GM18861 (cell line): Measurements from ENCODE around the gene CENPE.

Experiments
- ATAC-seq: cut with Tn5 transposase; IDR thresholded peaks from one replicate; pipeline ENCODE4 v1.9.1; 2021; ENCODE audit not compliant: unreplicated experiment

The CENPE gene

DNA sequence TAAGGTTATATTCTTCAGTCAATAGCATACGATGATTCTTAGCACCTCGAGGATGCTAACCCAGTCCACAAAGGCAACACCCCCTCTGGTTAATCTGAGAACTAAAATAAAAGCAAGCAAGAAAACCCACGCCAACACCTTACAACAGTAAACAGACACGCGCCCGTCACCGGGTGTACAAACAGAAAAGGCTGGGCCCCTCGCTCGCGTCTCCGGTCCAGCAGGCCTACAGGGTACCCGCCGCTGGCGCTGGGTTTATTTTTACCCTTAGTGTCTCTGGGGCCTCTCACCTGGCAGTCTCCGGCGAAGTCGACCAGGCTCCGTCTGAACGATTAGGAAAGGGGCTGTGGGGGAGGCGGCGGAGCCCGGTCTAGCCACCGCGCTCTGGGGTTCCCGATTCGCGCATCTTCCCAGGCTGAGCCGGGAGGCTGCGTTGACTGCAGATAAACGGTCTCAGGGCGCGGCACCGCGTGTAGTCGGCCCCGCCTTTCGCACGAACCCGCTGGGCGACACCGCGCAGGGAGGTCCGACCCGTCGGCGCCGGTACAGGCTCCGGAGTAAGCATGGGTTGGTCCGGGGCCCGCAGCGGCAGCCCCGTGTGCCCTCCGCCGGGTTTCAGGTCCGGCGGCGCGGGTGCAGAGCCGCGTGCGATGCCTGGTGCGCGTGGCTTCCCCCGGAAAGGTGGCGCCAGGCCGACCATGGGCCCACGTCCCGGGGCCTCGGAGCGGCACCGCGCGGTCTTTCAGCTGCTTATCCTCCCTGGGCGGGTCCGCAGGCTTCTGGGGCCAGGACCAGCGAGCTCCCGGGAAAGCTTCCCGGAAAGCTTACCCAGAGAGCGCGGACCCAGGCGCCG, 122.0 kb downstream of the CENPE start:
- ATAC-seq, result peak; percentile 35

DNA sequence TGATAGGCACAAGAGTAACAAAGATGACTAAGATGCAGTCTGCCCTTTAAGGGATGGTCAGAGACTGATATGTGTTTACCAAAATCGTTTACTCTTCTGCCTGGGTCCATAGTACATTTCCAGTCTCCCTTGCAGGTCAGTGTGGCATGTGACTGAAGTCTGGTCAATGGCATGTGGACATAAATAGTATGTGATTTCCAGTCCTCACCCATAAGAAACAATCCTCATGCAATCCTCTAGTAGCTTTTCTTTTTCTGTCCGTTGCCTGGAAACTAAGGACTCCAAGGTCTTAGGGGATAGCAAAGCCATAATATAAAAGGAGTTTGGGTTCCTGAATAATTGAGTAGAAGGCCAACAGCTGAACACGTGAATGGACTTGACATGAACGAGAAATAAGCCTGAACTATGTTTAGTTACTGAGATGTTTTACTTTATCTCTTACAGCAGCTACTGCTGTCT, 122.7 kb downstream of the CENPE start:
- peak; percentile 1 for ATAC-seq

DNA sequence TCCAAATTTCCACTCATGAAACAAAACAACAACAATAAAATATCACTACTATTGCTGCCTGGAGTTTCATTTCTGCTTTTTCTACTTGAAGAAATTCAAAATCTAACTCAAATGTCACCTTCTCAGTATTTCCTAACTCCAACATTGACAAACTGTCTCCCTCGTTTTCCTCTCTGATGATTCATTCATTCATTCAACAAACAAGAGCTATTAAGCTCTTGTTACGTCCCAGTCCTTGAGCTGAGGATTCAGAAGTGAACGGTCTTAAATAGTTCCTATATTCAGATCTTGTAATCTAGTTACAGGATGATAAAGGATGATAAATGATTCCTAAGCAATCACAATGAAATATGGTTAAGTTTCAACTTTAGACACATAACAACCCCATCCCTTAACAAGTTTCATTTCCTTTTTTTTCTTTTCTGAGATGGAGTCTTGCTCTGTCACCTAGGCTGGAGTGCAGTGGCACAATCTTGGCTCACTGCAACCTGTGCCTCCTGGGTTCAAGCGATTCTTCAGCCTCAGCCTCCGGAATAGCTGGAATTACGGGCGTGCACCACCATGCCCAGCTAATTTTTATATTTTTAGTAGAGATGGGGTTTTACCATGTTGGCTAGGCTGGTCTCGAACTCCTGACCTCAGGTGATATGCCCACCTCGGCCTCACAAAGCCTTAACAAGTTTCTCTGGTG, 123.3 kb downstream of the CENPE start:
- peak; percentile 42 for ATAC-seq

DNA sequence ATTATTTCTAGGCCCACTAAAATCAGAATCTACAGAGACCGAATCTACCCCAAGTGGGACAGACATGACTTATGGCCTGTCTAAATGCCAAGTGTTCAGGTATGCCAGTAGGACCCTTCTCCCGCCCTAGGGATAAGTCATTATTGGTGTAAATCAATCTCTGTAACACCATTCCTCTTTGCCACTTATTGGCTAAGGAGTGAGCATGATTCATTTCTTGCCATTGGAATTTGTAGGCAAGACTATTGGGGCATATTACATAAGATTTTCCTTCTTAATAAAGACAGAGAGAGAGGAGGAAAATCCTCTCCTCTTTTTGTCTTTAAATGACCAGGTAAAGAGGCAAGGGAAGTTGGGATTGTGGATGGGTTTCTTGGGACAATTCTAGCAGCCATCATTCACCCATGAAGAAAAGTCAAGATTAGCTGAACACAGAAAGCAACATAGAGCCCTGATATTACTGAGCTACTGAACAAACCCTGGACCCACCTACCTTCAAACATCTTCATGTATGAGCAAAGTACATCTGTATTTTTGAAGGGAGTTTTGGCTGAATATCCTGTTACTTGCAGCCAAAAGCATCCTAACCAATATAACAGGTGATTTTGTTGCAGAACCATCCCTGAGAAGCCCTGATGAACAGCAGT, 124.2 kb downstream of the CENPE start:
- no peak for ATAC-seq

DNA sequence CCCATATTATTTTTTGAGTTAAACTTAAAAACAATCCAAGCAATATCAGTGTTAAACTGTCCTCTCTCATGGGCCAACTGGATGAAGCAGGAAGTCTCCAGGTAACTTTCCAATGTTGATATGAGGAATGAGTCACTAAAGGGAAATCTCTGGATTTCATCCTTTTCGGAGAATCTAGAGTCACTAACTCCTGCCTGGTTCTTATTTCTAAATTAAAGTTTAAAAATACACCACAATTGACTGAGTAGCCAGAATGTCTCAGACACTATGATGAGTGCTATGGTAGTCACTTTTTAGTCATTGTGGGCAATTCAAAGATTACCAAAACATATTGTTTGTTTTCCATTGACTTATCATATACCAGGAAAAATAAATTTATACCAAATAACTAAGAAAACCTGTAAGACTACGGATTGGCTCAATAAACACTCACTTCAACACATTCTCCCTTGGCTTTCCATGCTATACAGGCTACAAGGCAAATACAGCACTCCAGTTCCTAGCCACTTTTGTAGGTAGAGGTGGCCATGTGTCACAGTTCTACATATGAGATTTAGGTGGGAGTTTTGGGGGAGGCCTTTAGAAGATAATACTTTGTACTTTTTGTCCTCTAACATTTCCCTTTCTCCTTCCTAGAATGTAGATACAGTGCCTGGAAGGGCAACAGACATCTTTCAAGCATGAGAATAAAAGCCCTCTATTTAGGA, 130.1 kb downstream of the CENPE start:
- ATAC-seq, result no peak

DNA sequence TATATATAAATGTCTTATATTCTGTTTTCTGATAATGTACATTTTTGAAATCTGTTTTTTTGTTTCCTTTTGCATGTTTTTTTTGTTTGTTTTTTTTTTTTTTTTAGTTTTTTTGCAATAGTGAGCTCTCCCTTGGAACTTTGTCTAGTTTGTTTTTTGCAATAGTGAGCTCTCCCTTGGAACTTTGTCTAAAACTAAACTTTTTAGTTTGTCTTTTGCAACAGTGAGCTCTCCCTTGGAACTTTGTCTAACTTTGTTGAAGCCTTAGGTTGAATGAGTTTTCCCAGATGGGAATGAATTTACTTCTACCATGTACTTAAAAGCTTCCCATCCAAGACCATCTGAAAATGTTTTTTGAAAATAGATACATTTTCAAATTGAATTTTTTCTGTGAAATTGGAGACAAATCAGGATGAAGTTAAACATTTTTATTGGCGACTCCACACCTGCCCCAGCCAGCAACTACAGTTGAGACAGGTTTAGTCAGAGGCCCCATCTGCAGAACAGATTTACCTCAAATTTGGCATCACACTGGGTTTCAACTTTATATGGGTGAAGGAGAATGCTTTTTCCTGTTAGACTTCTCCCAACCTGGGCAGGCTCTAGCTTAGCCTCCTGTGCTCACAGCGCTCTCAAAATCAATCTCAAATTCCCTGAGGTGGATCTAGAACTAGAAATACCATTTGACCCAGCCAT, 137.5 kb downstream of the CENPE start:
- ATAC-seq, result no peak
